RWPE2 (cell line): ENCODE results near the gene ARHGAP40.

Experiments
- ATAC-seq: fragments of 200-7000 bp; cut with Tn5 transposase; 3 replicates; pipeline ENCODE4 v1.9.1; 2021; ENCODE audit warnings: low read depth
- DNase-seq: peaks from one replicate; pipeline ENCODE4 v3.0.0-alpha.2; 2020; ENCODE audit warnings: low spot score
- H3K27ac ChIP-seq: fragments of 450-650 bp; 2 replicates; pipeline ENCODE4 v1.5.1; 2017; ENCODE audit warnings: mild to moderate bottlenecking; ENCODE audit not compliant: poor library complexity, severe bottlenecking
- H3K27me3 ChIP-seq: fragments of 250-450 bp; sonication (Bioruptor Pico); 2 replicates; pipeline ENCODE4 v1.5.1; 2021; ENCODE audit warnings: mild to moderate bottlenecking, moderate library complexity; ENCODE audit not compliant: insufficient read depth, poor library complexity, severe bottlenecking
- H3K36me3 ChIP-seq: fragments of 250-450 bp; sonication (Bioruptor Pico); 2 replicates; pipeline ENCODE4 v1.5.1; 2020; ENCODE audit warnings: low read depth, mild to moderate bottlenecking, moderate library complexity
- H3K4me1 ChIP-seq: fragments of 250-450 bp; sonication (Bioruptor Pico); 2 replicates; pipeline ENCODE4 v1.5.1; 2021; ENCODE audit warnings: mild to moderate bottlenecking, moderate library complexity; ENCODE audit not compliant: insufficient read depth, poor library complexity, severe bottlenecking
- H3K4me3 ChIP-seq: fragments of 250-450 bp; sonication (Bioruptor Pico); 2 replicates; pipeline ENCODE4 v1.5.1; 2021; ENCODE audit warnings: mild to moderate bottlenecking, moderate library complexity; ENCODE audit not compliant: severe bottlenecking
- H3K9me3 ChIP-seq: fragments of 250-450 bp; sonication (Bioruptor Pico); 2 replicates; pipeline ENCODE4 v1.5.1; 2021; ENCODE audit warnings: mild to moderate bottlenecking, moderate library complexity; ENCODE audit not compliant: severe bottlenecking
- TF ChIP-seq, protein P1 (sequence below): fragments of 450-650 bp; IDR thresholded peaks from one replicate; pipeline ENCODE4 v1.5.1; 2017; ENCODE audit warnings: mild to moderate bottlenecking, moderate library complexity; ENCODE audit not compliant: poor library complexity, severe bottlenecking

The ARHGAP40 gene

DNA sequence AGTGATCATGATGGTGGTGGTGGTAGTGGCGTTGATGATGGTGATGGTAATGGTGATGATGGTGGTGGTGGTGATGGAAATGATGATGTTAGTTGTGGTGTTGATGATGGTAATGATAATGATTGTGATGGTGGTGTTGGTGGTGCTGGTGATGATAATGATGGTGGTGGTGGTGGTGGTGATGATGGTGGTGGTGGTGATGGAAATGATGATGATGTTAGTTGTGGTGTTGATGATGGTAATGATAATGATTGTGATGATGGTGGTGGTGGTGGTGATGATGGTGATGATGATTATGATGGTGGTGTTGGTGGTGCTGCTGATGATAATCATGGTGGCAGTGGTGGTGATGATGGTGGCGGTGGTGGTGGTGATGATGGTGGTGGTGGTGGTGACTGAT is 51.4 kb downstream of the ARHGAP40 start:
- peaks cover 25% of the 10 kb centered on the region for H3K27me3 ChIP-seq
- DNase-seq (no peak), ATAC-seq (no peak)
- TF ChIP-seq, protein P1, sequence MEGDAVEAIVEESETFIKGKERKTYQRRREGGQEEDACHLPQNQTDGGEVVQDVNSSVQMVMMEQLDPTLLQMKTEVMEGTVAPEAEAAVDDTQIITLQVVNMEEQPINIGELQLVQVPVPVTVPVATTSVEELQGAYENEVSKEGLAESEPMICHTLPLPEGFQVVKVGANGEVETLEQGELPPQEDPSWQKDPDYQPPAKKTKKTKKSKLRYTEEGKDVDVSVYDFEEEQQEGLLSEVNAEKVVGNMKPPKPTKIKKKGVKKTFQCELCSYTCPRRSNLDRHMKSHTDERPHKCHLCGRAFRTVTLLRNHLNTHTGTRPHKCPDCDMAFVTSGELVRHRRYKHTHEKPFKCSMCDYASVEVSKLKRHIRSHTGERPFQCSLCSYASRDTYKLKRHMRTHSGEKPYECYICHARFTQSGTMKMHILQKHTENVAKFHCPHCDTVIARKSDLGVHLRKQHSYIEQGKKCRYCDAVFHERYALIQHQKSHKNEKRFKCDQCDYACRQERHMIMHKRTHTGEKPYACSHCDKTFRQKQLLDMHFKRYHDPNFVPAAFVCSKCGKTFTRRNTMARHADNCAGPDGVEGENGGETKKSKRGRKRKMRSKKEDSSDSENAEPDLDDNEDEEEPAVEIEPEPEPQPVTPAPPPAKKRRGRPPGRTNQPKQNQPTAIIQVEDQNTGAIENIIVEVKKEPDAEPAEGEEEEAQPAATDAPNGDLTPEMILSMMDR, result no peak
- H3K4me1 ChIP-seq, result no peaks in the 10 kb centered on the region
- H3K4me3 ChIP-seq, result no peak overlapping the region
- H3K9me3 ChIP-seq, result no peaks in the 10 kb centered on the region
- H3K36me3 ChIP-seq, result no peaks in the 10 kb centered on the region
- no peak overlapping the region for H3K27ac ChIP-seq

DNA sequence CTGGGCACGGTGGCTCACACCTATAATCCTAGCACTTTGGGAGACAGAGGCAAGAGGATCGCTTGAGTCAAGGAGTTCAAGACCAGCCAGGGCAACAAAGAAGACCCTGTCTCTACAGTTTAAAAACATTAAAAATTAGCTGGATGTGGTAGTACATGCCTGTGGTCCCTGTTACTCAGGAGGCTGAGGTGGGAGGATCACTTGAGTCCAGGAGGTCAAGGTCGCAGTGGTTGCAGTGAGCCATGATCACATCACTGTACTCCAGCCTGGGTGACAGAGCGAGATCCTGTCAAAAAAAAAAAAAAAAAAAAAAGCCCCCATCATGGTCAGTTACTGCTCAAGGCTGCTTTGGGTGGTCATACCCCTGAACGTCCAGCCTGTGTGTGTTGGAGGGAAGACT is 55.8 kb downstream of the ARHGAP40 start:
- Histone ChIP-seq H3K9me3 (no peaks in the 10 kb centered on the region), H3K4me1 (no peaks in the 10 kb centered on the region), H3K4me3 (no peak overlapping the region), H3K27me3 (peaks cover 20% of the 10 kb centered on the region), H3K36me3 (no peaks in the 10 kb centered on the region), H3K27ac (no peak overlapping the region)
- TF ChIP-seq, protein P1, result no peak
- DNase-seq (no peak), ATAC-seq (no peak)

DNA sequence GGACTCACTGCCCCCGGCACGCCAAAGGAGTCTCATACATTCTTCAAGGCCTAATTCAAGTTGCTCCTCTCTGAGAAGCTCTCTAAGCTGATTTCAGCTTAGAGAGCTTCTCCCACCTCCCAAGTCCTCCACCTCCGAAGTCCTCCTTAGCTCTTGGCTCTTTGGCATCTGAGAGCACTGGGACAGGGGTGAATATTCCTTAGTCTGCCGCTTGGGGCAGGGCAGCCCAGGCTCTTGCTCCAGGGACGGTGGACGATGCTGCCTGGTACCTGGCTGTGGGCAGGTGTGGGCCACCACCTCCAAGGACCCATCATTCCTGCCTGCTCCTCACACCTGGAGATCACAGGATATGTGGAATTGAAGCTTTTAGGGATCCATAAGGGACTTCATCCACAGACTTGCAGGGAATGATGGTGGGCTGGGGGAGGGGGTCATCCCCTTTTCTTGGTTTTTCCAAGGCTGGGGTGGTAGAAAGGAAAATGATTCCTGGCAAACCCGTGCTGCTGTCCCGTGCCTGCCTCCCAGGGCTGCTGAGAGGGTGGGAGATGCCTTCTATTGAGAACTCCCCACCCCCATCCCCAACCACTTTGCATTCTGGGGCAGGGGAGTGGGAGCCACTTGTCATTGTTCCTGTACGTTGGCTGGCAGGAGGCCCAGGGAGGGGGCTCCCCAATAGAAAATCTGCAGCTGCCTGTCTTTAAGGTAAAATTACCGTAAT is 57.4 kb downstream of the ARHGAP40 start:
- Histone ChIP-seq H3K4me1 (no peaks in the 10 kb centered on the region), H3K36me3 (no peaks in the 10 kb centered on the region), H3K27ac (no peak overlapping the region), H3K27me3 (peaks cover 19% of the 10 kb centered on the region), H3K9me3 (no peaks in the 10 kb centered on the region), H3K4me3 (no peak overlapping the region)
- no peak for DNase-seq
- peak; percentile 94 for ATAC-seq
- TF ChIP-seq, protein P1, result peak; percentile 98

DNA sequence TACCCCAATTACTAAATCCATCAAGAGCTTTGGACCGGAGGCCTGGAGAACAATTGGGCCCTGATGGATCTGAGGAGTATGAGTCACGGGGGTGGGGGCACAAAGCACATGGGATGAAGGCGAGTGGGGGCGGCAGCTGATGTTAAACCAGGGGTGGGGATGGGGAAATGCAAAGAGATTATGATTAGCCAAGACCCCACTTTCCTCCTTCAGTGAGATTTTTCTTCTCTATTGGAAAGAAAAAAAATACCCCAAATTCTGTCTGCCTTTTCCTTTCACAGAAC is 57.9 kb downstream of the ARHGAP40 start:
- no peak for DNase-seq
- peaks cover 16% of the 10 kb centered on the region for H3K27me3 ChIP-seq
- H3K36me3 ChIP-seq, result no peaks in the 10 kb centered on the region
- no peaks in the 10 kb centered on the region for H3K4me1 ChIP-seq
- no peaks in the 10 kb centered on the region for H3K9me3 ChIP-seq
- H3K27ac ChIP-seq, result no peak overlapping the region
- no peak overlapping the region for H3K4me3 ChIP-seq
- no peak for ATAC-seq
- TF ChIP-seq, protein P1, result no peak

DNA sequence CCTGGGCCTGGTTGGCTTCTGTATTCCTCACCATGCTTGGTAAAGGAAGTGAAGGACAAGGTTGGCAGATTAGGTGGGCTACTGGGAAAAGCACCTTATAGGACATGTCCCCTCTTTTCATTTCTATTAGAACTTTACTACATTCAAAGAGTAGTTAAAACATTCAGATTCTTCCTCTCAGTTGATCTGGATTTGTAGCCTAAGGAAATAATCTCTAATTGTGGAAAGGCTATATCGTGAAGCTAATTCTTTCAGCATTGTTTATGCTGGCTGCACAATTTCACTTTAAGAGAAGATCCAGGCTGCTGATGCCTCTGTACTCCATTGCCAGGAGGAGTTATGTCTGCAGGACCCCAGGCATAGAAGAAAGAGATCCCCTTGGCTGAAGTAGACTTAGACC is 58.8 kb downstream of the ARHGAP40 start:
- Histone ChIP-seq H3K27me3 (peaks cover 14% of the 10 kb centered on the region), H3K36me3 (no peaks in the 10 kb centered on the region), H3K9me3 (no peaks in the 10 kb centered on the region), H3K4me3 (no peak overlapping the region), H3K4me1 (no peaks in the 10 kb centered on the region), H3K27ac (no peak overlapping the region)
- no peak for DNase-seq
- TF ChIP-seq, protein P1, result no peak
- ATAC-seq, result no peak
